Choroid plexus epithelial cell (primary cell): ENCODE data around the gene TOP3B.

ENCODE experiments used
- DNase-seq: peaks from one replicate; pipeline ENCODE4 v3.0.0-alpha.2; 2010; ENCODE audit warnings: low read depth
- H3K4me3 ChIP-seq: 2 replicates; pipeline ENCODE4 v1.5.1; 2011; ENCODE audit warnings: low read depth, mild to moderate bottlenecking, control low read depth, low read length, moderate library complexity
- TF ChIP-seq, protein P1 (sequence below): conservative IDR thresholded peaks from 2 replicates; pipeline ENCODE4 v1.5.1; 2011; ENCODE audit warnings: low read depth, mild to moderate bottlenecking, control low read depth, inconsistent platforms, low read length, moderate library complexity

Gene TOP3B

DNA sequence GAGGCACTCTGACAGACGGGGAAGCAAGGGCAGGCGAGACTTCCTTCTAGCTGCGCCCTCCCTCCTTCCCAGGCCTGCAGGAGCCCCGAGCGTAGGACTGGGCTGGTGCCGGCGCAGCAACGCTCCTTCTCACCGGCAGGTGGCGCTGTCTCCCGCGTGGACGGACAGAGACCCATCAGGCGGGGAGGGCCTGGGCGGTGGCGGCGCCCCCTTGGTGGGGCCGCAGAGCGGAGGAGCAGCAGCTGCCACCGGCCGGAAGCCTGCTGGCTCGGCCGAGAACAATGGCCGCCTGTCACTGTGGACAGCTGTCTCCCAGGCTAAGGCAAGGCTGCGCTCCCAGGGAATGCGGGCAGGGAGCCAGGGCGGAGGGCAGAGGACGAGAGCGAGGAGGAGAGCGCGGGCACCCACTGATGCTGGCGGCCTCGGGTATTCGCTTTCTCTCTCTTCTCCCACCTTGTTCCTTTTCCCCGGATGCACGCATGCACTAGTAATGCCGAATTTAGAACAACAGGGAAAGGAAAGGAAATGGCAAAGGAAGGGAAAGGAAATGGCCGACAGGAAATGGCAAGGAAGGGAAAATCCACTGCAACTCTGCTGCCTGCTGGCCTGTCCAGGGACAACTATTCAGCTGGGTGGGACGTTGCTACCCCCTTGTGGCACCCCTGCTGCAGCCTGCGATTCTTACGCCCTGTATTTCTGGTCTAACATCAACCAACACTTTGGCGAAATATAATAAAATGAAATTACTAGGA, 44.3 kb downstream of the TOP3B start:
- peak overlapping the region; percentile 77 for H3K4me3 ChIP-seq
- TF ChIP-seq, protein P1, sequence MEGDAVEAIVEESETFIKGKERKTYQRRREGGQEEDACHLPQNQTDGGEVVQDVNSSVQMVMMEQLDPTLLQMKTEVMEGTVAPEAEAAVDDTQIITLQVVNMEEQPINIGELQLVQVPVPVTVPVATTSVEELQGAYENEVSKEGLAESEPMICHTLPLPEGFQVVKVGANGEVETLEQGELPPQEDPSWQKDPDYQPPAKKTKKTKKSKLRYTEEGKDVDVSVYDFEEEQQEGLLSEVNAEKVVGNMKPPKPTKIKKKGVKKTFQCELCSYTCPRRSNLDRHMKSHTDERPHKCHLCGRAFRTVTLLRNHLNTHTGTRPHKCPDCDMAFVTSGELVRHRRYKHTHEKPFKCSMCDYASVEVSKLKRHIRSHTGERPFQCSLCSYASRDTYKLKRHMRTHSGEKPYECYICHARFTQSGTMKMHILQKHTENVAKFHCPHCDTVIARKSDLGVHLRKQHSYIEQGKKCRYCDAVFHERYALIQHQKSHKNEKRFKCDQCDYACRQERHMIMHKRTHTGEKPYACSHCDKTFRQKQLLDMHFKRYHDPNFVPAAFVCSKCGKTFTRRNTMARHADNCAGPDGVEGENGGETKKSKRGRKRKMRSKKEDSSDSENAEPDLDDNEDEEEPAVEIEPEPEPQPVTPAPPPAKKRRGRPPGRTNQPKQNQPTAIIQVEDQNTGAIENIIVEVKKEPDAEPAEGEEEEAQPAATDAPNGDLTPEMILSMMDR: peak; percentile 97
- peak; percentile 94 for DNase-seq

DNA sequence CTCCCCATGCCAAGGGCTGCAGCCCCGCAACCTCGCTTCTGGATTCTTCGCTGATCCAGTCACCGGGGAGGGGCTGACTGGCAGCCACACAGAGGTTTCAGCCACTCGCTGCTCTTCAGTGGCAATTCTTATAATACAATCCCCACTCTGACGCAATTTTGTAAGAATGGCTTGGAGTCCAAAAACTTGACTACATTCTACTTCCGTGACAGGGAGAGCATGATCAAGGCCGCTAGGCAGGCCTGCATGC, 44.8 kb downstream of the TOP3B start:
- no peak for DNase-seq
- H3K4me3 ChIP-seq: peak overlapping the region; percentile 77

DNA sequence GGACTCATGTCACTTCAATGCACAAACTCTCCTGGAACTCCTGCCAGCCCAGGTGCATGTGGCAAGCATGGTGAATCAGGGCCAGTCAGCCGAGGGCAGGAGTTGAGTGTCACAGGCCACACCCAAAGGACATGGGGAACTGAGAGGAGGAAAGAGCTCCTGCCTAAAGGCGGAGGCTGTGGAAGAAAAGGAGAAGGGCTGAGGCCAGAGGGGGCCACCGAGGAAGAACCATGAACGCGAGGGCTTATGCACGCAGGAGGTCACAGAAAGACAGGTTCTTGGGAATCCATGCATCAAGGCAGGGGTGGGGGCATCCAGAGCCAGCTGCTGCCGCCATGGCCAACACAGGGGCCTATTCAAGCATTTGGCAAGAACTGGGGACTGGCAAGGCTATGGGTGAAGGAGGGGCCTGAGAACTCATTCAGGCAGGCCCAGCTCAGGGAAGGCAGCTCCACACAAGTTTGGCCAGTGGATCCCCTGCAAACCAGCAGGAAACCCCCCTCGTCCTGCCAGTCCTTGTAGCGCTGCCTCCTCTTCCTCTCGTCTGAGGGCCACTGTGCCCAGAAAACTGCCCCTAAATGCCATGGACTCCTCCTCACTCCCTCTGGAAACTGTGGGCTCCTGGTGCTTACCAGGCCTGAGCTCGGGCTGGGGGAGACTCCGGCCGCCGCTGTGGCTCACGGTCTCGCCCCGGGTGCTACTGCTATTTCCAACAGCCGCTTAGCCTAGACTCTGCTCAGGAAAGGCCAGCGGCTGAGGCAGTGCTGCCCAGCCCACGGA, 45.4 kb downstream of the TOP3B start:
- no peak for DNase-seq
- TF ChIP-seq, protein P1: no peak
- H3K4me3 ChIP-seq: no peak overlapping the region

More for the DNA sequence above, 44.8 kb downstream of the TOP3B start:
- TF ChIP-seq, protein P1: no peak

DNA sequence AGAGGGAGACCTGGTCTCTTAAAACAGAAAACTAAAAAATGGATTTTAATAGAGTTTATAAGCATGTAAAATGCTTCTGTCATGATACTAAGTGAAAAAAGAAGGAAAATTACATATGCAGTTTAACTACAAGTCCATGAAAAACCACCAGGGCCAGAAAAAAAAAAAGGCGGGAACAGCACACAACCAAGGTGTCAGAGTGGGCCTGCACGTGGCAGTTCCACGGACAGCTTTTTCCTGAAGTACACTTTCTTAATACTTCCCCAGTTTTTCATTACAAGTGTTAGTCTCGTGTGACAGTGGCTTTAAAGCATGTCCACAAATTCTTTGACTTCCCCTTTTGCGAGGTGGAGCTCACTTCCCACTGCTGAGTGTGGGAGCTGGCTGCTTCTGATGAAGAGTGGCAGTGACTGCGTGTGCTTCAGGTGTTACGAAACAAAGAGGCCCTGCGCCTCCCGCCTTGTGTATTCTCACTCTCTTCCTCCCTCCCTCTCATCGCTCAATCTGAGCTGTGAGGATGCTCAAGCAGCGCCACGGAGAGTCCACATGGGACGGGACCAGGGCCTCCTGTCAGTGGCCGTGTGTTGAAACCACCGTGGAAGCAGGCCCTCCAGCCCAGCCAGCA, 46.3 kb downstream of the TOP3B start:
- DNase-seq: no peak

DNA sequence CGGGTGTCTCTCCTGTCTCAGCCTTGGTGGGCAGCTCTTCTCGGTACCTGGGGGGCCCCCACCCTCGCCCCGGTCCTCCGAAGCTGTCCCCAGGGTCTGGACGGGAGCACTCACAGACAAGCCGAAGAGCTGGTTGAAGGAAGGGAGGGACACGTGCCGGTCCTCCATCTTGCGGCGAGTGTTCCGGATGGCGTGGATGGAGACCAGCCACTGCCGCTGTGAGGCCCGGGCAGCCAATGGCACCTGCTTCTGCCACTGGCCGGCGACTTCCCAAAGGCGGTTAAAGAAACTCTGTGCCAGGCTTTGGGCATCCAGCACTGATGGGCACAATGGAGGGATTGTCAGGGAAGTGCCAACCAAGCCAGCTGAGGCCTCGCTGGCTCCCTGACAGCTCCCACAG, 48.7 kb downstream of the TOP3B start:
- DNase-seq: no peak
- no peak overlapping the region for H3K4me3 ChIP-seq
- TF ChIP-seq, protein P1: no peak

More for the DNA sequence above, 46.3 kb downstream of the TOP3B start:
- TF ChIP-seq, protein P1: no peak
- H3K4me3 ChIP-seq: no peak overlapping the region

DNA sequence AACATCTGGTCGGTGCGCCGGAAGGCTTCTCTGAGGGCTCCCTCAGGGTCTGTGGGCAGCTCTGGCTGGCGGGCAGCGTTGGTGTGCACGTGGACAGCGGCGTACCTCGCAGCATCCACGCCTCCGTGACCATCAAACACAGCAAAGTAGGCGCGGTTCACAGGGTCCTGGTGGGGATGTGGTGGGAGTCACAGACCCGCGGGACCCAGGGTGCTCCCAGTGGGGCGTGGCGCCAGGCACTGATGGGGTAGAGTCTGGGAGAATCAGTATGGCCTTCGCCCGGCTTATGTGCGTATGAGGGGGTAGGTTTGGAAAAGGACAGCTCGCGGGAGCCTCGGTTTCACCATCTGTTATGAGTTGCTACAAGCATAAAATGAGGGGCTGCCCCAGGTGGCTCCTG, 49.2 kb downstream of the TOP3B start:
- no peak overlapping the region for H3K4me3 ChIP-seq
- DNase-seq: no peak
- TF ChIP-seq, protein P1: no peak

DNA sequence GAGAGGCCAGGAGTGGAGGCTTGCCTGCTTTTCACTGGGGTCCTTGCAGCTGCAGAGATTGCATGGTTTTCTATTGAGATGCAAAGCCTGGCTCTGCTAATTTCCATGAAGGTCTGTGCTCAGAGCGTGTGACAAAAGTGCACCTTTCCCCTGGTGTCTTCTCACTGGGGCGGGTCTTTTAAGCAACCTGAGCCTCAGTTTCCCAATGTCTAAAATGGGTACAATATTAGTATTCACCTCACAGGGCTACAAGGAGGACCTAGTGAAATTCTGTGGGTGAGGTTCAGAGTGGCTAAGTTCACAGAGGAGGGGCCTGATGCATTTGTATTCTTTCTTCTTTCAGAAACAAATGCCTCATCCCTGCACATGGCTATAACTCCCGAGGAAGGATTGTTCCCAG, 50.2 kb downstream of the TOP3B start:
- TF ChIP-seq, protein P1: no peak
- DNase-seq: no peak

More for the DNA sequence above, 50.2 kb downstream of the TOP3B start:
- no peak overlapping the region for H3K4me3 ChIP-seq
